GM18526 (cell line): ENCODE data around the gene ZNF385C.

Experiments
- POLR2A ChIP-seq: IDR thresholded peaks from 3 replicates; pipeline ENCODE4 v1.6.1; 2011; ENCODE audit not compliant: insufficient read length; ENCODE audit errors: extremely low read depth

Gene ZNF385C

GRCh38 chr17:42097691-42098631 lies at the start of gene ZNF385C:
Gene ZNF385C (minus strand): TSS chr17:42098473. CDS start chr17:42063056, 35,417 bp downstream.
- no peak for TF ChIP-seq POLR2A

GRCh38 chr17:42146911-42147607 lies 48.8 kb upstream of the ZNF385C start:
- TF ChIP-seq POLR2A: no peak

GRCh38 chr17:42142371-42142896 lies 44.2 kb upstream of the ZNF385C start:
- no peak for TF ChIP-seq POLR2A

- TF ChIP-seq POLR2A: no peak
Observed at GRCh38 chr17:42141382-42141781, 43.1 kb upstream of the ZNF385C start.

GRCh38 chr17:42138749-42139492 lies 40.6 kb upstream of the ZNF385C start:
- TF ChIP-seq POLR2A: no peak

GRCh38 chr17:42136654-42137051 lies 38.4 kb upstream of the ZNF385C start:
- no peak for TF ChIP-seq POLR2A

GRCh38 chr17:42135664-42136653 lies 37.7 kb upstream of the ZNF385C start:
- TF ChIP-seq POLR2A: no peak

GRCh38 chr17:42135151-42135550 lies 36.9 kb upstream of the ZNF385C start:
- TF ChIP-seq POLR2A: no peak

GRCh38 chr17:42133461-42134041 lies 35.3 kb upstream of the ZNF385C start:
- no peak for TF ChIP-seq POLR2A

- TF ChIP-seq POLR2A: no peak
Observed at GRCh38 chr17:42132941-42133340, 34.7 kb upstream of the ZNF385C start.

GRCh38 chr17:42131981-42132432 lies 33.7 kb upstream of the ZNF385C start:
- TF ChIP-seq POLR2A: no peak

- no peak for TF ChIP-seq POLR2A
Observed at GRCh38 chr17:42131232-42131631, 33.0 kb upstream of the ZNF385C start.

- no peak for TF ChIP-seq POLR2A
Observed at GRCh38 chr17:42130310-42130936, 32.1 kb upstream of the ZNF385C start.

- no peak for TF ChIP-seq POLR2A
Observed at GRCh38 chr17:42129109-42129837, 31.0 kb upstream of the ZNF385C start.
